K562 (cell line): ENCODE results near the gene SLC26A3. TPM values are rescaled to one million over a fixed set of nuclear protein-coding genes. Genes with fewer than 3 reads are reported as not detected.

ENCODE experiments used
- ATAC-seq: fragments of 200-7000 bp; cut with Tn5 transposase; 3 replicates; pipeline ENCODE4 v1.9.1; 2020; ENCODE audit warnings: moderate library complexity
- BruUV-seq: library from RNA; stranded (reverse); fragments of 400-500 nt; replicated peaks from 2 replicates; lab custom pipeline; 2021; lab: Mats Ljungman, UMichigan
- CTCF ChIA-PET: fragments of 300-600 bp; formaldehyde crosslinking; extraction: SDS; loops from one replicate; lab custom pipeline; 2021; ENCODE audit warnings: low intra/inter-chr PET ratio; lab: Yijun Ruan, JAX
- POLR2A ChIA-PET: fragments of 300-600, 350-650 bp; sonication (Branson Sonifier 250); formaldehyde crosslinking; extraction: SDS; loops from one replicate; lab custom pipeline; 2021; ENCODE audit warnings: antibody characterized with exemption, inconsistent platforms; lab: Yijun Ruan, JAX
- DNase-seq, 4 experiments: peaks; one replicate each; pipeline versions ENCODE4 v3.0.0 to v3.0.0-alpha.2; 2011 to 2018; ENCODE audit warnings: low spot score in 3 of 4, mixed read lengths in 3 of 4; ENCODE audit errors: extremely low read depth in 1 of 4
- FAIRE-seq: peaks from 2 replicates; lab custom pipeline; 2011; peaks lifted over from hg19 to GRCh38; lab: Jason Lieb, UNC
- H2AFZ ChIP-seq: 2 replicates; pipeline ENCODE4 v1.6.0; 2011; ENCODE audit warnings: low read depth, low read length, control low read depth, inconsistent platforms
- H3K27ac ChIP-seq: fragments of 200-600 bp; 3 replicates; pipeline ENCODE4 v1.8.0; 2011; ENCODE audit warnings: low read depth, mild to moderate bottlenecking, control low read depth, inconsistent platforms, low read length, moderate library complexity, mixed read lengths; ENCODE audit errors: extremely low read depth
- H3K27me3 ChIP-seq, 2 experiments: fragments of 300-600 bp in 1 of 2; 2 replicates in 1 of 2; 3 replicates in 1 of 2; pipeline versions ENCODE4 v1.6.0 to v1.8.0; 2011; ENCODE audit warnings: inconsistent platforms in 2 of 2, low read length in 2 of 2, mild to moderate bottlenecking in 1 of 2, mixed read lengths in 1 of 2, moderate library complexity in 1 of 2; ENCODE audit not compliant: control insufficient read depth in 2 of 2, insufficient read depth in 2 of 2
- H3K36me3 ChIP-seq: fragments of 300-600 bp; 3 replicates; pipeline ENCODE4 v1.8.0; 2011; ENCODE audit warnings: mild to moderate bottlenecking, low read length, inconsistent platforms; ENCODE audit not compliant: control insufficient read depth, insufficient read depth
- H3K4me1 ChIP-seq, 2 experiments: fragments of 200-600 bp in 1 of 2; replicated peaks in 1 of 2; 2 replicates in 1 of 2; 3 replicates in 1 of 2; pipeline versions ENCODE4 v1.5.1 to v1.8.0; 2011; ENCODE audit warnings: inconsistent platforms in 2 of 2, low read length in 2 of 2, mild to moderate bottlenecking in 1 of 2, mixed read lengths in 1 of 2, moderate library complexity in 1 of 2; ENCODE audit not compliant: control insufficient read depth in 2 of 2, insufficient read depth in 2 of 2
- H3K4me2 ChIP-seq: 2 replicates; pipeline ENCODE4 v1.6.1; 2011; ENCODE audit warnings: low read length, control low read depth, inconsistent platforms, mixed read lengths; ENCODE audit not compliant: insufficient read depth
- H3K4me3 ChIP-seq: fragments of 200-600 bp; sonication (generic), shearing (Covaris generic); 2 replicates; pipeline ENCODE4 v1.5.1; 2016; ENCODE audit warnings: control low read depth, inconsistent platforms
- H3K79me2 ChIP-seq: fragments of 200-600 bp; 3 replicates; pipeline ENCODE4 v1.8.0; 2011; ENCODE audit warnings: low read length, inconsistent platforms; ENCODE audit not compliant: control insufficient read depth, insufficient read depth
- H3K9ac ChIP-seq, 2 experiments: 2 replicates each; pipeline versions ENCODE4 v1.6.0 to v1.6.1; 2011; ENCODE audit warnings: low read depth in 2 of 2, low read length in 2 of 2, control low read depth in 1 of 2, inconsistent platforms in 1 of 2, mild to moderate bottlenecking in 1 of 2, mixed read lengths in 1 of 2; ENCODE audit not compliant: insufficient read depth in 1 of 2
- H3K9me1 ChIP-seq: one replicate; pipeline ENCODE4 v1.6.0; 2011; ENCODE audit warnings: inconsistent platforms, mild to moderate bottlenecking, low read length, moderate library complexity; ENCODE audit not compliant: control insufficient read depth, insufficient read depth
- H3K9me3 ChIP-seq: replicated peaks from 2 replicates; pipeline ENCODE4 v1.5.1; 2011; ENCODE audit warnings: low read depth, low read length, inconsistent platforms; ENCODE audit not compliant: control insufficient read depth, insufficient read depth
- H4K20me1 ChIP-seq: replicated peaks from 2 replicates; pipeline ENCODE4 v1.6.1; 2011; ENCODE audit warnings: low read length, inconsistent platforms, mixed read lengths; ENCODE audit not compliant: control insufficient read depth, insufficient read depth
- ARNT ChIP-seq, 2 experiments: fragments of 450-650 bp; IDR thresholded peaks; 2 replicates each; pipeline ENCODE4 v1.6.1; 2016; ENCODE audit warnings: mild to moderate bottlenecking in 1 of 2
- CSDE1 ChIP-seq, 2 experiments: fragments of 450-650 bp; IDR thresholded peaks; 2 replicates each; pipeline ENCODE4 v1.6.1; 2016; ENCODE audit warnings: mild to moderate bottlenecking in 1 of 2
- DDX20 ChIP-seq: fragments of 450-650 bp; IDR thresholded peaks from 2 replicates; pipeline ENCODE4 v1.6.1; 2016; ENCODE audit warnings: missing genetic modification characterization, low read depth, mild to moderate bottlenecking, missing compliant biosample characterization, moderate library complexity
- LARP7 ChIP-seq: fragments of 450-650 bp; IDR thresholded peaks from 2 replicates; pipeline ENCODE4 v1.6.1; 2016
- RBBP5 ChIP-seq: fragments of 200-600 bp; sonication (generic); IDR thresholded peaks from 2 replicates; pipeline ENCODE4 v1.6.1; 2012; ENCODE audit warnings: borderline replicate concordance, mild to moderate bottlenecking, low read length, control low read depth, inconsistent platforms; ENCODE audit not compliant: insufficient read depth, poor library complexity, severe bottlenecking
- SMARCB1 ChIP-seq: IDR thresholded peaks from 2 replicates; pipeline ENCODE4 v1.6.1; 2011; ENCODE audit warnings: improper control_type of control experiment, low read depth; ENCODE audit not compliant: insufficient read length
- YBX1 ChIP-seq: fragments of 450-650 bp; IDR thresholded peaks from 2 replicates; pipeline ENCODE4 v1.7.1; 2016; ENCODE audit warnings: mild to moderate bottlenecking
- ZNF766 ChIP-seq: fragments of 200-800 bp; sonication (Bioruptor generic); conservative IDR thresholded peaks from 2 replicates; pipeline ENCODE4 v1.6.1; 2016; ENCODE audit warnings: missing genetic modification characterization, missing compliant biosample characterization
- WGBS: fragments of 100-300 bp; shearing (Covaris generic); methylation state at CpG from one replicate; pipeline ENCODE4 v1.1.6; 2016; ENCODE audit warnings: low coverage, mixed read lengths; ENCODE audit not compliant: insufficient coverage; ENCODE audit errors: missing lambda C conversion rate; 5-methylcytosine and 5-hydroxymethylcytosine counted together
- in situ Hi-C: fragments of 300-500 bp; cut with MboI; formaldehyde crosslinking; loops from 4 replicates; pipeline ENCODE4 v1.15.0; 2018; ENCODE audit warnings: inconsistent platforms, mixed read lengths
- intact Hi-C: fragments of 100-400 bp; cut with micrococcal nuclease; formaldehyde crosslinking; loops from 2 replicates; pipeline ENCODE4 v1.14.2; 2022
- polyA plus RNA-seq, 8 experiments: library from polyadenylated mRNA; depleted of rRNA in 4 of 8; stranded (reverse) in 5 of 8; unstranded in 3 of 8; fragments of >200 nt; fragmentation: Nextera tagmentation in 2 of 8; fragmentation: Illumina TruSeq in 1 of 8; extraction: Ambion mirVana in 2 of 8; extraction: Trizol in 1 of 8; gene quantifications; 2 replicates each; pipeline versions ENCODE4 v1.2.1 to v1.2.3, GENCODE V29; 2011 to 2014; ENCODE audit warnings: inconsistent platforms in 1 of 8, missing spikeins in 1 of 8
- total RNA-seq, 7 experiments: library from RNA; depleted of rRNA in 6 of 7; stranded (reverse); fragments of >200 nt in 6 of 7; fragmentation: Illumina TruSeq in 2 of 7; extraction: Trizol in 2 of 7; gene quantifications; 2 replicates each; pipeline versions ENCODE4 v1.2.1 to v1.2.3, GENCODE V29; 2011 to 2021; ENCODE audit warnings: low replicate concordance in 1 of 7
- TF ChIP-seq, protein P1 (sequence below): fragments of 450-650 bp; IDR thresholded peaks from 2 replicates; pipeline ENCODE4 v1.6.1; 2016; ENCODE audit warnings: low read depth, mild to moderate bottlenecking, moderate library complexity
- TF ChIP-seq, protein P2 (sequence below): fragments of 200-600 bp; sonication (generic); IDR thresholded peaks from one replicate; pipeline ENCODE4 v1.6.1; 2012; ENCODE audit warnings: mild to moderate bottlenecking, low read depth, low read length, inconsistent platforms

The SLC26A3 gene
- total and polyA plus RNA-seq, 9 of the 15 experiments (the other 6 are each of a cell fraction or from before 2014, with no cell fraction given): 0.86 TPM; not detected in 8

DNA sequence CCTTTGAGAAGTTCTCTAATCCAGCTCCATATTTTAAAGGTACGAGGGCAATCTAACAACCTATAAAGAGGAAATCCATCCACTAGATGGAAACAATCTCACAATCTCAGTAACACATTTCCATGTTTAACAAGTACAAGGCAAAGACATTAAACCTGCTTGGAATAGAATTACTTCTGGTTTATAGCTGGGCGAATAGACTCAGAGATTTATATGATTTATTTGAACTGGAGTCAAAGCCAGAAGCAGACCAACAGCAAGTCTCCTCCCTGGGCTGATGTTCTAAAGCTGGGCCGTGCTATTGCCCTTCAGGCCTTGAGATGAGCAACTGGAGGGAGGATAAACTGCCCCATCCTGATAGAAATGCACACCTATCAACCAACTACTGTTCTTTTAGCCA, 25.3 kb downstream of the SLC26A3 start (continued):
- no peak for TF ChIP-seq CSDE1 (IDR thresholded peaks at IDR 0.05)

DNA sequence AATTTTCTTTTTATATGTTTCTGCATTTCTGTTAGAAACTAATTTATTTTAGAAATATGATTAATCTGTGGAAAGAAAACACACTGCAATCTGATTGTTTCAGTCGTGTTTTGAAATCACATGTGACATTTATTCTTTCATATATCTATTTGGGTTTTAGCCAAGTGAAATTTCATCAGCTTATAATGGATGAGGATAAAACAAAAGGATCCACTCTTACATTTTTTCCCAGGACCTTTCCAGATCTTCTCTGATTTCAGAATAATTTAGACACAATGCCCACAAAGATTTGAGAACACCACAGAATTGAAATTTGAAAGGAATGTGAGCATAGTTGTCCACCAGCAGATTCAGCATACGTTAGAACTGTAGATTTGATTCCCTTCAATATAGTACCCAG, 30.0 kb downstream of the SLC26A3 start:
- Histone ChIP-seq H3K79me2 (no peaks in the 10 kb centered on the region), H3K9me1 (no peaks in the 10 kb centered on the region), H4K20me1 (no peaks in the 10 kb centered on the region), H3K27ac (no peak overlapping the region), H3K4me3 (no peak overlapping the region), H3K4me2 (no peak overlapping the region), H2AFZ (no peak overlapping the region), H3K27me3 (peaks cover 30 to 44% of the 10 kb centered on the region in 2 experiments), H3K9ac (no peak overlapping the region), H3K9me3 (no peaks in the 10 kb centered on the region), H3K4me1 (no peaks in the 10 kb centered on the region), H3K36me3 (no peaks in the 10 kb centered on the region)
- ChIA-PET CTCF (no interaction called here), POLR2A (interaction anchor here (1.4 to 1.8 kb wide), 2 partner anchors 10 to 16 kb away, joined by 3 to 5 read pairs; no protein-coding TSS in a partner anchor)
- BruUV-seq: no TSS peak
- WGBS: 2% methylated on average over 2 of the region's 2 CpGs
- DNase-seq (no peak), ATAC-seq (no peak), FAIRE-seq (no peak)
- in situ Hi-C loops (no loop called here), intact Hi-C loops (no loop called here)
- TF ChIP-seq SMARCB1 (no peak), ZNF766 (CRISPR knock-in tag) (no peak), ARNT (IDR thresholded peaks at IDR 0.05) (no peak), RBBP5 (no peak), YBX1 (no peak), LARP7 (no peak), DDX20 (tag) (no peak)
- TF ChIP-seq, protein P1, sequence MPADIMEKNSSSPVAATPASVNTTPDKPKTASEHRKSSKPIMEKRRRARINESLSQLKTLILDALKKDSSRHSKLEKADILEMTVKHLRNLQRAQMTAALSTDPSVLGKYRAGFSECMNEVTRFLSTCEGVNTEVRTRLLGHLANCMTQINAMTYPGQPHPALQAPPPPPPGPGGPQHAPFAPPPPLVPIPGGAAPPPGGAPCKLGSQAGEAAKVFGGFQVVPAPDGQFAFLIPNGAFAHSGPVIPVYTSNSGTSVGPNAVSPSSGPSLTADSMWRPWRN: no peak
- TF ChIP-seq, protein P2, sequence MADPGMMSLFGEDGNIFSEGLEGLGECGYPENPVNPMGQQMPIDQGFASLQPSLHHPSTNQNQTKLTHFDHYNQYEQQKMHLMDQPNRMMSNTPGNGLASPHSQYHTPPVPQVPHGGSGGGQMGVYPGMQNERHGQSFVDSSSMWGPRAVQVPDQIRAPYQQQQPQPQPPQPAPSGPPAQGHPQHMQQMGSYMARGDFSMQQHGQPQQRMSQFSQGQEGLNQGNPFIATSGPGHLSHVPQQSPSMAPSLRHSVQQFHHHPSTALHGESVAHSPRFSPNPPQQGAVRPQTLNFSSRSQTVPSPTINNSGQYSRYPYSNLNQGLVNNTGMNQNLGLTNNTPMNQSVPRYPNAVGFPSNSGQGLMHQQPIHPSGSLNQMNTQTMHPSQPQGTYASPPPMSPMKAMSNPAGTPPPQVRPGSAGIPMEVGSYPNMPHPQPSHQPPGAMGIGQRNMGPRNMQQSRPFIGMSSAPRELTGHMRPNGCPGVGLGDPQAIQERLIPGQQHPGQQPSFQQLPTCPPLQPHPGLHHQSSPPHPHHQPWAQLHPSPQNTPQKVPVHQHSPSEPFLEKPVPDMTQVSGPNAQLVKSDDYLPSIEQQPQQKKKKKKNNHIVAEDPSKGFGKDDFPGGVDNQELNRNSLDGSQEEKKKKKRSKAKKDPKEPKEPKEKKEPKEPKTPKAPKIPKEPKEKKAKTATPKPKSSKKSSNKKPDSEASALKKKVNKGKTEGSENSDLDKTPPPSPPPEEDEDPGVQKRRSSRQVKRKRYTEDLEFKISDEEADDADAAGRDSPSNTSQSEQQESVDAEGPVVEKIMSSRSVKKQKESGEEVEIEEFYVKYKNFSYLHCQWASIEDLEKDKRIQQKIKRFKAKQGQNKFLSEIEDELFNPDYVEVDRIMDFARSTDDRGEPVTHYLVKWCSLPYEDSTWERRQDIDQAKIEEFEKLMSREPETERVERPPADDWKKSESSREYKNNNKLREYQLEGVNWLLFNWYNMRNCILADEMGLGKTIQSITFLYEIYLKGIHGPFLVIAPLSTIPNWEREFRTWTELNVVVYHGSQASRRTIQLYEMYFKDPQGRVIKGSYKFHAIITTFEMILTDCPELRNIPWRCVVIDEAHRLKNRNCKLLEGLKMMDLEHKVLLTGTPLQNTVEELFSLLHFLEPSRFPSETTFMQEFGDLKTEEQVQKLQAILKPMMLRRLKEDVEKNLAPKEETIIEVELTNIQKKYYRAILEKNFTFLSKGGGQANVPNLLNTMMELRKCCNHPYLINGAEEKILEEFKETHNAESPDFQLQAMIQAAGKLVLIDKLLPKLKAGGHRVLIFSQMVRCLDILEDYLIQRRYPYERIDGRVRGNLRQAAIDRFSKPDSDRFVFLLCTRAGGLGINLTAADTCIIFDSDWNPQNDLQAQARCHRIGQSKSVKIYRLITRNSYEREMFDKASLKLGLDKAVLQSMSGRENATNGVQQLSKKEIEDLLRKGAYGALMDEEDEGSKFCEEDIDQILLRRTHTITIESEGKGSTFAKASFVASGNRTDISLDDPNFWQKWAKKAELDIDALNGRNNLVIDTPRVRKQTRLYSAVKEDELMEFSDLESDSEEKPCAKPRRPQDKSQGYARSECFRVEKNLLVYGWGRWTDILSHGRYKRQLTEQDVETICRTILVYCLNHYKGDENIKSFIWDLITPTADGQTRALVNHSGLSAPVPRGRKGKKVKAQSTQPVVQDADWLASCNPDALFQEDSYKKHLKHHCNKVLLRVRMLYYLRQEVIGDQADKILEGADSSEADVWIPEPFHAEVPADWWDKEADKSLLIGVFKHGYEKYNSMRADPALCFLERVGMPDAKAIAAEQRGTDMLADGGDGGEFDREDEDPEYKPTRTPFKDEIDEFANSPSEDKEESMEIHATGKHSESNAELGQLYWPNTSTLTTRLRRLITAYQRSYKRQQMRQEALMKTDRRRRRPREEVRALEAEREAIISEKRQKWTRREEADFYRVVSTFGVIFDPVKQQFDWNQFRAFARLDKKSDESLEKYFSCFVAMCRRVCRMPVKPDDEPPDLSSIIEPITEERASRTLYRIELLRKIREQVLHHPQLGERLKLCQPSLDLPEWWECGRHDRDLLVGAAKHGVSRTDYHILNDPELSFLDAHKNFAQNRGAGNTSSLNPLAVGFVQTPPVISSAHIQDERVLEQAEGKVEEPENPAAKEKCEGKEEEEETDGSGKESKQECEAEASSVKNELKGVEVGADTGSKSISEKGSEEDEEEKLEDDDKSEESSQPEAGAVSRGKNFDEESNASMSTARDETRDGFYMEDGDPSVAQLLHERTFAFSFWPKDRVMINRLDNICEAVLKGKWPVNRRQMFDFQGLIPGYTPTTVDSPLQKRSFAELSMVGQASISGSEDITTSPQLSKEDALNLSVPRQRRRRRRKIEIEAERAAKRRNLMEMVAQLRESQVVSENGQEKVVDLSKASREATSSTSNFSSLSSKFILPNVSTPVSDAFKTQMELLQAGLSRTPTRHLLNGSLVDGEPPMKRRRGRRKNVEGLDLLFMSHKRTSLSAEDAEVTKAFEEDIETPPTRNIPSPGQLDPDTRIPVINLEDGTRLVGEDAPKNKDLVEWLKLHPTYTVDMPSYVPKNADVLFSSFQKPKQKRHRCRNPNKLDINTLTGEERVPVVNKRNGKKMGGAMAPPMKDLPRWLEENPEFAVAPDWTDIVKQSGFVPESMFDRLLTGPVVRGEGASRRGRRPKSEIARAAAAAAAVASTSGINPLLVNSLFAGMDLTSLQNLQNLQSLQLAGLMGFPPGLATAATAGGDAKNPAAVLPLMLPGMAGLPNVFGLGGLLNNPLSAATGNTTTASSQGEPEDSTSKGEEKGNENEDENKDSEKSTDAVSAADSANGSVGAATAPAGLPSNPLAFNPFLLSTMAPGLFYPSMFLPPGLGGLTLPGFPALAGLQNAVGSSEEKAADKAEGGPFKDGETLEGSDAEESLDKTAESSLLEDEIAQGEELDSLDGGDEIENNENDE: no peak
